H1 (cell line): ENCODE data around the gene HES4. TPM values are rescaled to one million over a fixed set of nuclear protein-coding genes. Genes with fewer than 3 reads are reported as not detected.
A peak's percentile ranks its signal among the peaks of the same experiment; 100 is the strongest.

Source experiments
- CTCF ChIA-PET: fragments of 300-600 bp; sonication (Branson Sonifier 250); formaldehyde crosslinking; loops from one replicate; lab custom pipeline; 2021; ENCODE audit not compliant: partially characterized antibody; lab: Charles Lee
- POLR2A ChIA-PET: fragments of 300-600 bp; sonication (Branson Sonifier 250); formaldehyde crosslinking; loops from one replicate; lab custom pipeline; 2021; ENCODE audit warnings: inconsistent platforms; ENCODE audit not compliant: partially characterized antibody; lab: Charles Lee
- DNase-seq, 2 experiments: peaks; one replicate each; pipeline versions ENCODE4 v3.0.0 to v3.0.0-alpha.2; 2010 to 2022; ENCODE audit warnings: low spot score in 2 of 2, low read depth in 1 of 2, mixed read lengths in 1 of 2
- FAIRE-seq: peaks from 2 replicates; lab custom pipeline; 2011; peaks lifted over from hg19 to GRCh38; lab: Jason Lieb, UNC
- H2AFZ ChIP-seq: 2 replicates; pipeline ENCODE4 v1.8.1; 2012; ENCODE audit warnings: low read length, inconsistent platforms
- H2AK5ac ChIP-seq: 2 replicates; pipeline ENCODE4 v1.6.1; 2013; ENCODE audit warnings: low read depth, low read length
- H2BK120ac ChIP-seq: replicated peaks from 2 replicates; pipeline ENCODE3; 2013; ENCODE audit warnings: low read depth, low read length, inconsistent platforms
- H2BK12ac ChIP-seq: 2 replicates; pipeline ENCODE4 v1.6.1; 2013; ENCODE audit warnings: low read depth, low read length
- H2BK15ac ChIP-seq: 2 replicates; pipeline ENCODE4 v1.6.1; 2013; ENCODE audit warnings: low read length
- H2BK20ac ChIP-seq: 2 replicates; pipeline ENCODE4 v1.6.1; 2013; ENCODE audit warnings: low read length
- H2BK5ac ChIP-seq: 2 replicates; pipeline ENCODE4 v1.6.1; 2013; ENCODE audit warnings: low read depth, low read length
- H3K14ac ChIP-seq: 2 replicates; pipeline ENCODE4 v1.6.1; 2013; ENCODE audit warnings: inconsistent platforms; ENCODE audit not compliant: insufficient read length
- H3K18ac ChIP-seq: 2 replicates; pipeline ENCODE4 v1.6.1; 2013; ENCODE audit warnings: low read length; ENCODE audit errors: extremely low read depth
- H3K23ac ChIP-seq: 2 replicates; pipeline ENCODE4 v1.6.1; 2013; ENCODE audit warnings: inconsistent platforms; ENCODE audit not compliant: insufficient read length
- H3K23me2 ChIP-seq: 2 replicates; pipeline ENCODE4 v1.6.1; 2013; ENCODE audit warnings: low read depth, low read length
- H3K27ac ChIP-seq: 2 replicates; pipeline ENCODE4 v1.6.1; 2011; ENCODE audit warnings: low read depth, low read length, inconsistent platforms
- H3K27me3 ChIP-seq, 4 experiments: replicated peaks in 1 of 4; 1 replicate in 1 of 4; 2 replicates in 3 of 4; pipeline versions ENCODE4 v1.6.1 to v1.8.1; 2011 to 2013; ENCODE audit warnings: low read length in 3 of 4, mild to moderate bottlenecking in 3 of 4, inconsistent platforms in 2 of 4, mixed read lengths in 2 of 4, moderate library complexity in 1 of 4; ENCODE audit not compliant: control insufficient read depth in 3 of 4, insufficient read depth in 3 of 4; ENCODE audit errors: extremely low read depth in 1 of 4
- H3K36me3 ChIP-seq, 4 experiments: 2 replicates each; pipeline versions ENCODE4 v1.6.1 to v1.8.1; 2011 to 2013; ENCODE audit warnings: mild to moderate bottlenecking in 4 of 4, low read length in 3 of 4, moderate library complexity in 2 of 4, control low read depth in 1 of 4, inconsistent platforms in 1 of 4; ENCODE audit not compliant: insufficient read depth in 4 of 4, control insufficient read depth in 2 of 4
- H3K4ac ChIP-seq: replicated peaks from 2 replicates; pipeline ENCODE3; 2013; ENCODE audit warnings: low read length, low read depth, mixed read lengths, inconsistent platforms; ENCODE audit not compliant: insufficient read length
- H3K4me1 ChIP-seq, 4 experiments: replicated peaks in 1 of 4; 1 replicate in 1 of 4; 2 replicates in 3 of 4; pipeline versions ENCODE4 v1.6.1 to v1.8.1; 2011 to 2013; ENCODE audit warnings: low read length in 3 of 4, inconsistent platforms in 2 of 4, mixed read lengths in 1 of 4; ENCODE audit not compliant: insufficient read depth in 4 of 4, control insufficient read depth in 3 of 4
- H3K4me2 ChIP-seq, 2 experiments: 2 replicates each; pipeline versions ENCODE4 v1.6.1 to v1.8.1; 2011 to 2013; ENCODE audit warnings: low read depth in 2 of 2, low read length in 2 of 2, control low read depth in 1 of 2, inconsistent platforms in 1 of 2, mild to moderate bottlenecking in 1 of 2; ENCODE audit not compliant: insufficient read depth in 1 of 2
- H3K4me3 ChIP-seq, 4 experiments: fragments of 200-600, 300-600 bp in 1 of 4; sonication (generic), shearing (Covaris generic), sonication (Bioruptor Twin) in 1 of 4; 2 replicates each; pipeline versions ENCODE4 v1.5.1 to v1.8.1; 2011 to 2016; ENCODE audit warnings: low read length in 4 of 4, low read depth in 3 of 4, control low read depth in 2 of 4, inconsistent platforms in 2 of 4, mild to moderate bottlenecking in 2 of 4, mixed read lengths in 1 of 4, moderate library complexity in 1 of 4; ENCODE audit not compliant: insufficient read depth in 2 of 4; ENCODE audit errors: extremely low read depth in 1 of 4
- H3K56ac ChIP-seq: replicated peaks from 2 replicates; pipeline ENCODE3; 2013; ENCODE audit warnings: low read depth, mild to moderate bottlenecking, mixed read lengths, low read length, inconsistent platforms; ENCODE audit not compliant: insufficient read length
- H3K79me1 ChIP-seq: 2 replicates; pipeline ENCODE4 v1.6.1; 2013; ENCODE audit warnings: low read depth, low read length, control low read depth
- H3K79me2 ChIP-seq, 2 experiments: 2 replicates each; pipeline versions ENCODE4 v1.6.1 to v1.8.1; 2012 to 2013; ENCODE audit warnings: low read length in 2 of 2, mild to moderate bottlenecking in 2 of 2, inconsistent platforms in 1 of 2; ENCODE audit not compliant: insufficient read depth in 2 of 2, control insufficient read depth in 1 of 2
- H3K9ac ChIP-seq, 4 experiments: replicated peaks in 1 of 4; 1 replicate in 1 of 4; 2 replicates in 3 of 4; pipeline versions ENCODE4 v1.6.1 to v1.8.1; 2011 to 2013; ENCODE audit warnings: low read depth in 3 of 4, low read length in 3 of 4, control low read depth in 2 of 4, mild to moderate bottlenecking in 2 of 4, moderate library complexity in 2 of 4, inconsistent platforms in 1 of 4; ENCODE audit errors: extremely low read depth in 1 of 4
- H3K9me3 ChIP-seq, 2 experiments: 2 replicates each; pipeline versions ENCODE4 v1.6.1 to v1.8.1; 2012 to 2013; ENCODE audit warnings: mild to moderate bottlenecking in 2 of 2, moderate library complexity in 2 of 2, control low read depth in 1 of 2, inconsistent platforms in 1 of 2, low read depth in 1 of 2, low read length in 1 of 2, mixed read lengths in 1 of 2; ENCODE audit not compliant: insufficient read depth in 2 of 2
- H4K20me1 ChIP-seq, 2 experiments: replicated peaks in 1 of 2; 2 replicates each; pipeline versions ENCODE3 to v1.8.1; 2011 to 2013; ENCODE audit warnings: inconsistent platforms in 2 of 2, low read length in 2 of 2, mild to moderate bottlenecking in 1 of 2; ENCODE audit not compliant: insufficient read depth in 2 of 2, control insufficient read depth in 1 of 2
- H4K5ac ChIP-seq: 2 replicates; pipeline ENCODE4 v1.6.1; 2013; ENCODE audit warnings: low read length, low read depth, mixed read lengths, inconsistent platforms; ENCODE audit not compliant: insufficient read length
- H4K8ac ChIP-seq: 2 replicates; pipeline ENCODE4 v1.8.0; 2013; ENCODE audit warnings: mild to moderate bottlenecking, moderate library complexity, low read length, inconsistent platforms; ENCODE audit not compliant: insufficient read depth; ENCODE audit errors: extremely low read depth
- H4K91ac ChIP-seq: replicated peaks from 2 replicates; pipeline ENCODE3; 2013; ENCODE audit warnings: low read length, mixed read lengths, inconsistent platforms; ENCODE audit not compliant: insufficient read length
- CTBP2 ChIP-seq: IDR thresholded peaks from 2 replicates; pipeline ENCODE4 v1.7.0; 2011; ENCODE audit warnings: borderline replicate concordance, mild to moderate bottlenecking, moderate library complexity, mixed read lengths, low read length; ENCODE audit not compliant: insufficient read depth, insufficient read length
- EGR1 ChIP-seq: IDR thresholded peaks from 2 replicates; pipeline ENCODE4 v1.6.1; 2011; ENCODE audit warnings: low read depth, low read length, borderline replicate concordance
- WGBS, 2 experiments: shearing (Covaris generic) in 1 of 2; methylation state at CpG; one replicate each; pipeline versions ENCODE4 v1.1.6 to v1.1.7; 2013 to 2015; ENCODE audit warnings: low lambda C conversion rate in 2 of 2, mixed read lengths in 2 of 2, inconsistent platforms in 1 of 2, low coverage in 1 of 2, missing lambda C conversion rate in 1 of 2; ENCODE audit not compliant: insufficient replicate concordance in 2 of 2, insufficient coverage in 1 of 2, insufficient read length in 1 of 2; ENCODE audit errors: extremely low coverage in 1 of 2, missing lambda C conversion rate in 1 of 2; 5-methylcytosine and 5-hydroxymethylcytosine counted together
- polyA plus RNA-seq, 7 experiments: library from polyadenylated mRNA; depleted of rRNA in 3 of 7; stranded (reverse) in 5 of 7; unstranded in 2 of 7; fragments of >200 nt in 5 of 7; fragments of 200-250 nt in 2 of 7; gene quantifications; 1 replicate in 5 of 7; 2 replicates in 1 of 7; 4 replicates in 1 of 7; pipeline versions ENCODE4 v1.2.1 to v1.2.3, GENCODE V29; 2011 to 2013; ENCODE audit warnings: missing spikeins in 2 of 7, mixed read lengths in 2 of 7
- total RNA-seq: library from RNA; stranded (reverse); fragmentation: NEBNext Ultra II Directional; extraction: Animal tissue kit (Norgen Biotek cat#: 25700); gene quantifications from 2 replicates; pipeline ENCODE4 v1.2.1, GENCODE V29; 2021

Gene HES4
- total and polyA plus RNA-seq, 2 of the 8 experiments (the other 6 are each of a cell fraction or from before 2014, with no cell fraction given): 2.8 to 3.5 TPM

- Histone ChIP-seq H3K79me2 (peaks cover 0 to 14% of the 10 kb centered on the region in 2 experiments; a peak in 3 of 4 replicates), H4K8ac (peak within 1 kb of the TSS; percentile 79), H4K91ac (no peak within 1 kb of the TSS), H3K56ac (no peak within 1 kb of the TSS), H3K27ac (no peak within 1 kb of the TSS), H3K23me2 (peaks cover 10% of the 10 kb centered on the region), H2BK5ac (no peak within 1 kb of the TSS; the same call in 1 of the 2 replicates), H3K4me1 (peaks cover 0 to 9% (median 3%) of the 10 kb centered on the region in 4 experiments; a peak in 5 of 7 replicates), H4K5ac (no peak within 1 kb of the TSS), H3K4me3 (peak within 1 kb of the TSS; percentile 49 to 100 (median 58)), H3K14ac (no peak within 1 kb of the TSS), H2BK12ac (no peak within 1 kb of the TSS), H3K36me3 (peaks cover 2 to 29% (median 18%) of the 10 kb centered on the region in 4 experiments), H2AFZ (no peak within 1 kb of the TSS), H3K4me2 (peak within 1 kb of the TSS; percentile 60 to 81), H3K4ac (no peak within 1 kb of the TSS), H2AK5ac (peak within 1 kb of the TSS; percentile 90; the same call in 1 of the 2 replicates), H4K20me1 (peaks cover 13 to 28% of the 10 kb centered on the region in 2 experiments), H3K27me3 (peaks cover 4 to 22% (median 16%) of the 10 kb centered on the region in 4 experiments), H3K9ac (no peak within 1 kb of the TSS), H3K79me1 (peaks cover 14% of the 10 kb centered on the region), H2BK20ac (no peak within 1 kb of the TSS), H2BK120ac (no peak within 1 kb of the TSS), H3K18ac (peak within 1 kb of the TSS; percentile 48; the same call in 1 of the 2 replicates), H3K9me3 (no peaks in the 10 kb centered on the region; a peak in 1 of 4 replicates), H3K23ac (no peak within 1 kb of the TSS), H2BK15ac (0 out of 2 replicates have a peak within 1 kb of the TSS, but pooled peaks have one; percentile 72)
- ChIA-PET CTCF (interaction anchor here (1.1 to 2.1 kb wide), 2 partner anchors 15 to 31 kb away, joined by 3 to 8 read pairs; no protein-coding TSS in a partner anchor), POLR2A (interaction anchor here (0.5 to 1.1 kb wide), 3 partner anchors 12 to 133 kb away, joined by 4 to 5 read pairs (median 4); no protein-coding TSS in a partner anchor)
- WGBS, 2 experiments: 0% methylated on average over 2 of the region's 109 CpGs; no CpG with 5 or more reads in 1 of the 2 experiments
- FAIRE-seq (no peak), DNase-seq (peak in 1 of 2 experiments; percentile 89)
- TF ChIP-seq EGR1: no peak
- no peak for TF ChIP-seq CTBP2
Measured at GRCh38 chr1:960363-961131, 39.4 kb downstream of the HES4 start, which contains the start of gene KLHL17. Gene KLHL17, plus strand, starts transcription at chr1:960584. Its CDS starts 110 bp downstream, at chr1:960694.
